GM12892 (cell line): ENCODE data around the gene HELLS. TPM values are rescaled to one million over a fixed set of nuclear protein-coding genes. Genes with fewer than 3 reads are reported as not detected.
"Not testable (repeated sequence)": the region's sequence is repeated elsewhere in the genome, so short reads cannot be mapped to it uniquely, and the experiment has no call there.

Experiments
- DNase-seq: peaks from one replicate; pipeline ENCODE4 v3.0.0; 2011; ENCODE audit not compliant: insufficient read length
- FAIRE-seq: peaks from 2 replicates; lab custom pipeline; 2011; peaks lifted over from hg19 to GRCh38; lab: Jason Lieb, UNC
- POLR2A ChIP-seq: IDR thresholded peaks from 2 replicates; pipeline ENCODE4 v1.6.1; 2011; ENCODE audit warnings: low read depth, low read length, control low read depth
- POLR2AphosphoS5 ChIP-seq: IDR thresholded peaks from 2 replicates; pipeline ENCODE4 v1.6.1; 2011; ENCODE audit warnings: low read depth, low read length, control low read depth
- TAF1 ChIP-seq: IDR thresholded peaks from 2 replicates; pipeline ENCODE4 v1.6.1; 2011; ENCODE audit warnings: low read depth, mild to moderate bottlenecking, control low read depth, low read length, borderline replicate concordance
- polyA plus RNA-seq: library from polyadenylated mRNA; unstranded; fragments of >200 nt; gene quantifications from one replicate; pipeline ENCODE4 v1.2.1, GENCODE V29; 2012; ENCODE audit warnings: missing spikeins, inconsistent platforms; ENCODE audit not compliant: missing spikeins

Gene HELLS
- 103 TPM for polyA plus RNA-seq

GRCh38 chr10:94545391-94546048 lies at the start of gene HELLS:
TSS of gene HELLS (plus strand) at chr10:94545788. CDS start at chr10:94545922, 134 bp downstream.
- DNase-seq (peak; percentile 63), FAIRE-seq (peak; percentile 63)
- TF ChIP-seq TAF1 (peak; percentile 64), POLR2AphosphoS5 (peak; percentile 75), POLR2A (peak; percentile 91)

- DNase-seq (no peak), FAIRE-seq (no peak)
- TF ChIP-seq POLR2A: no peak
- TF ChIP-seq TAF1: no peak
- TF ChIP-seq POLR2AphosphoS5: no peak
Observed at GRCh38 chr10:94496010-94496409, 49.6 kb upstream of the HELLS start.

GRCh38 chr10:94496646-94497045 lies 48.9 kb upstream of the HELLS start:
- FAIRE-seq (no peak), DNase-seq (no peak)
- TF ChIP-seq POLR2A (no peak), TAF1 (no peak), POLR2AphosphoS5 (no peak)

- DNase-seq: no peak
- FAIRE-seq: no peak
- TF ChIP-seq POLR2A (no peak), TAF1 (no peak), POLR2AphosphoS5 (no peak)
Observed at GRCh38 chr10:94500063-94500462, 45.5 kb upstream of the HELLS start.

GRCh38 chr10:94521276-94522250 lies 24.0 kb upstream of the HELLS start:
- DNase-seq (no peak), FAIRE-seq (no peak)
- TF ChIP-seq POLR2AphosphoS5: no peak
- TF ChIP-seq POLR2A: no peak
- TF ChIP-seq TAF1: no peak

GRCh38 chr10:94524146-94524545 lies 21.4 kb upstream of the HELLS start:
- DNase-seq: no peak
- FAIRE-seq: no peak
- TF ChIP-seq TAF1 (no peak), POLR2A (no peak), POLR2AphosphoS5 (no peak)

GRCh38 chr10:94524711-94525110 lies 20.9 kb upstream of the HELLS start:
- TF ChIP-seq POLR2A (no peak), TAF1 (no peak), POLR2AphosphoS5 (no peak)
- DNase-seq (no peak), FAIRE-seq (no peak)

- DNase-seq, FAIRE-seq: not testable (repeated sequence)
Observed at GRCh38 chr10:94531550-94531949, 14.0 kb upstream of the HELLS start.

GRCh38 chr10:94533027-94533426 lies 12.6 kb upstream of the HELLS start:
- DNase-seq (no peak), FAIRE-seq (no peak)
- TF ChIP-seq POLR2A: no peak

GRCh38 chr10:94542282-94542681 lies 3.3 kb upstream of the HELLS start:
- FAIRE-seq, DNase-seq: not testable (repeated sequence)

GRCh38 chr10:94546049-94546900 lies 687 bp downstream of the HELLS start:
- FAIRE-seq (peak; percentile 78), DNase-seq (peak; percentile 9)
- no peak for TF ChIP-seq POLR2A
- TF ChIP-seq POLR2AphosphoS5: no peak; the same call in 1 of the 2 replicates
- no peak for TF ChIP-seq TAF1

GRCh38 chr10:94546901-94547185 lies 1.3 kb downstream of the HELLS start:
- TF ChIP-seq TAF1 (no peak), POLR2AphosphoS5 (no peak), POLR2A (no peak)
- DNase-seq: no peak
- no peak for FAIRE-seq

GRCh38 chr10:94549221-94549620 lies 3.6 kb downstream of the HELLS start:
- no peak for TF ChIP-seq POLR2AphosphoS5
- no peak for TF ChIP-seq POLR2A
- TF ChIP-seq TAF1: no peak
- no peak for DNase-seq
- FAIRE-seq: no peak

- not testable (repeated sequence) for FAIRE-seq
Observed at GRCh38 chr10:94567714-94568307, 22.2 kb downstream of the HELLS start.

More at GRCh38 chr10:94567714-94568307, 22.2 kb downstream of the HELLS start:
- DNase-seq: not testable (repeated sequence)
